BE2C (cell line): ENCODE measurements around the gene MOCS2.

Experiments
- DNase-seq: peaks from one replicate; pipeline ENCODE4 v3.0.0-alpha.2; 2020
- H3K27me3 ChIP-seq: fragments of 250-450 bp; sonication (Bioruptor Pico); 2 replicates; pipeline ENCODE4 v1.5.1; 2020; ENCODE audit warnings: mild to moderate bottlenecking
- H3K36me3 ChIP-seq: fragments of 250-450 bp; sonication (Bioruptor Pico); 2 replicates; pipeline ENCODE4 v1.5.1; 2020; ENCODE audit warnings: mild to moderate bottlenecking
- H3K4me1 ChIP-seq: fragments of 250-450 bp; sonication (Bioruptor Pico); 2 replicates; pipeline ENCODE4 v1.5.1; 2020
- H3K4me3 ChIP-seq: 2 replicates; pipeline ENCODE4 v1.5.1; 2011; ENCODE audit warnings: low read depth, low read length
- H3K9me3 ChIP-seq: fragments of 250-450 bp; sonication (Bioruptor Pico); 2 replicates; pipeline ENCODE4 v1.5.1; 2020
- TF ChIP-seq, protein P1 (sequence below): IDR thresholded peaks from 2 replicates; pipeline ENCODE4 v1.5.1; 2012; ENCODE audit warnings: mild to moderate bottlenecking, low read depth, low read length

Gene MOCS2

DNA sequence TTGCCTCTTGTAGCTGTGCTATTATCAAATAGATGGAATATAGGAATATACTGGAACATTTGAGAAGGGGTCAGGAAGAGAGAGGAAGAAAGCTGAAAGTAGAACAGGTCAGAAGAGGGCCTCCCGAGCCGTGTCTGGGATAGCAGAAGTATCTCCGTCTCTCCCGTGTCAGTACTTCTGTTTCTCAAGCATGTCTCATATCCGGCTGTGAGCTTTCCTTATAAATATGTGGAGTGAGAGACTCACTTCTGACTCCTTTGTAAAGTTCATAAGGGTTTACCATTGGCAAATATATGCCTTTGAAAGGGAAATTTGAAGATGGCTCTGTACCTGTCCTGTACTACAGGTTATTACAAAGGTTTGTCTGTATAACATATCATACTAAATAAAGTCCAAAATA, 50.3 kb downstream of the MOCS2 start:
- peaks cover 39% of the 10 kb centered on the region for H3K27me3 ChIP-seq
- no peaks in the 10 kb centered on the region for H3K36me3 ChIP-seq
- H3K4me1 ChIP-seq, result no peaks in the 10 kb centered on the region
- TF ChIP-seq, protein P1, sequence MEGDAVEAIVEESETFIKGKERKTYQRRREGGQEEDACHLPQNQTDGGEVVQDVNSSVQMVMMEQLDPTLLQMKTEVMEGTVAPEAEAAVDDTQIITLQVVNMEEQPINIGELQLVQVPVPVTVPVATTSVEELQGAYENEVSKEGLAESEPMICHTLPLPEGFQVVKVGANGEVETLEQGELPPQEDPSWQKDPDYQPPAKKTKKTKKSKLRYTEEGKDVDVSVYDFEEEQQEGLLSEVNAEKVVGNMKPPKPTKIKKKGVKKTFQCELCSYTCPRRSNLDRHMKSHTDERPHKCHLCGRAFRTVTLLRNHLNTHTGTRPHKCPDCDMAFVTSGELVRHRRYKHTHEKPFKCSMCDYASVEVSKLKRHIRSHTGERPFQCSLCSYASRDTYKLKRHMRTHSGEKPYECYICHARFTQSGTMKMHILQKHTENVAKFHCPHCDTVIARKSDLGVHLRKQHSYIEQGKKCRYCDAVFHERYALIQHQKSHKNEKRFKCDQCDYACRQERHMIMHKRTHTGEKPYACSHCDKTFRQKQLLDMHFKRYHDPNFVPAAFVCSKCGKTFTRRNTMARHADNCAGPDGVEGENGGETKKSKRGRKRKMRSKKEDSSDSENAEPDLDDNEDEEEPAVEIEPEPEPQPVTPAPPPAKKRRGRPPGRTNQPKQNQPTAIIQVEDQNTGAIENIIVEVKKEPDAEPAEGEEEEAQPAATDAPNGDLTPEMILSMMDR, result no peak
- H3K4me3 ChIP-seq, result no peak overlapping the region
- DNase-seq, result no peak
- no peaks in the 10 kb centered on the region for H3K9me3 ChIP-seq

DNA sequence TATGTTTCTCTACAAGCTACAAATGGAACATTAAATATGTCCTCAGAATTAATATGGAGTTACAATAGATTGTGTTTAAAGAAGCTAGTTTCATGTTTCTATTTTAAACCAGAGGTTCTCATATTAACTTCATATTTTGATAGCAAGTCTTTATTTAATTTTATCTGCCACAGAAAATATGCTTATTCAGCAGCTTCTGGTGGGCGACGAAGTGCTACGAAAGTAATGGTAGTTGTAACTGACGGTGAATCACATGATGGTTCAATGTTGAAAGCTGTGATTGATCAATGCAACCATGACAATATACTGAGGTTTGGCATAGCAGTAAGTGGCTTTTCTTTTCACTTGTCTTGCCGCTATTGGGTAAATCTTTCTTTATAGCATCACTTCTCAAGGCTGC, 54.2 kb downstream of the MOCS2 start:
- DNase-seq, result no peak
- Histone ChIP-seq H3K4me3 (no peak overlapping the region), H3K9me3 (no peaks in the 10 kb centered on the region)

GRCh38 chr5:53053364-53053763, 56.2 kb downstream of the MOCS2 start:
- peaks cover 49% of the 10 kb centered on the region for H3K27me3 ChIP-seq
- TF ChIP-seq, protein P1, result no peak
- H3K4me1 ChIP-seq, result no peaks in the 10 kb centered on the region

More for the DNA sequence above, 54.2 kb downstream of the MOCS2 start:
- Histone ChIP-seq H3K4me1 (no peaks in the 10 kb centered on the region), H3K36me3 (no peaks in the 10 kb centered on the region), H3K27me3 (peaks cover 57% of the 10 kb centered on the region)
- TF ChIP-seq, protein P1, result no peak

GRCh38 chr5:53052499-53052898, 57.1 kb downstream of the MOCS2 start:
- Histone ChIP-seq H3K9me3 (no peaks in the 10 kb centered on the region), H3K4me3 (no peak overlapping the region), H3K27me3 (peaks cover 42% of the 10 kb centered on the region), H3K4me1 (no peaks in the 10 kb centered on the region), H3K36me3 (no peaks in the 10 kb centered on the region)
- no peak for DNase-seq
- TF ChIP-seq, protein P1, result no peak

More at GRCh38 chr5:53053364-53053763, 56.2 kb downstream of the MOCS2 start:
- H3K4me3 ChIP-seq, result no peak overlapping the region
- DNase-seq, result no peak
- no peaks in the 10 kb centered on the region for H3K9me3 ChIP-seq
- H3K36me3 ChIP-seq, result no peaks in the 10 kb centered on the region

- Histone ChIP-seq H3K9me3 (no peaks in the 10 kb centered on the region), H3K4me3 (no peak overlapping the region), H3K27me3 (peaks cover 22% of the 10 kb centered on the region; the same call in 1 of the 2 replicates), H3K4me1 (no peaks in the 10 kb centered on the region), H3K36me3 (no peaks in the 10 kb centered on the region)
- TF ChIP-seq, protein P1, result no peak
- DNase-seq, result no peak
These were observed 61.3 kb downstream of the MOCS2 start for GRCh38 chr5:53048248-53048647.
